Liver (tissue), 9 donors: ENCODE results near the gene FMO4. TPM values are rescaled to one million over a fixed set of nuclear protein-coding genes. Genes with fewer than 3 reads are reported as not detected.

ENCODE experiments used
- DNase-seq: peaks from one replicate; pipeline ENCODE4 v3.0.0-alpha.2; 2017; ENCODE audit warnings: low spot score
- H3K27ac ChIP-seq, 2 donors: one replicate each; pipeline ENCODE4 v1.7.0; 2013; ENCODE audit warnings: inconsistent platforms in 2 of 2, low read length in 2 of 2, control low read depth in 1 of 2, low read depth in 1 of 2, mild to moderate bottlenecking in 1 of 2
- H3K27me3 ChIP-seq, 4 donors: one replicate each; pipeline versions ENCODE4 v1.6.1 to v1.7.0; 2013; ENCODE audit warnings: low read length in 3 of 4, inconsistent platforms in 1 of 4, mild to moderate bottlenecking in 1 of 4, moderate library complexity in 1 of 4; ENCODE audit not compliant: control insufficient read depth in 4 of 4, insufficient read depth in 4 of 4
- H3K36me3 ChIP-seq, 4 donors: one replicate each; pipeline versions ENCODE4 v1.6.1 to v1.7.0; 2013; ENCODE audit warnings: low read length in 3 of 4, mild to moderate bottlenecking in 3 of 4, low read depth in 1 of 4, moderate library complexity in 1 of 4; ENCODE audit not compliant: control insufficient read depth in 4 of 4, insufficient read depth in 3 of 4
- H3K4me1 ChIP-seq, 4 donors: one replicate each; pipeline versions ENCODE4 v1.6.1 to v1.7.0; 2013; ENCODE audit warnings: low read length in 3 of 4, mild to moderate bottlenecking in 3 of 4, moderate library complexity in 1 of 4; ENCODE audit not compliant: control insufficient read depth in 4 of 4, insufficient read depth in 4 of 4
- H3K4me3 ChIP-seq, 3 donors: one replicate each; pipeline versions ENCODE4 v1.6.1 to v1.7.0; 2013; ENCODE audit warnings: low read length in 3 of 3, control low read depth in 1 of 3, low read depth in 1 of 3, mild to moderate bottlenecking in 1 of 3
- H3K9ac ChIP-seq, 2 donors: one replicate each; pipeline ENCODE4 v1.7.0; 2013; ENCODE audit warnings: low read length in 2 of 2, mild to moderate bottlenecking in 2 of 2, moderate library complexity in 2 of 2, control low read depth in 1 of 2, low read depth in 1 of 2
- H3K9me3 ChIP-seq, 4 donors: one replicate each; pipeline versions ENCODE4 v1.6.1 to v1.7.0; 2013; ENCODE audit warnings: low read length in 3 of 4; ENCODE audit not compliant: control insufficient read depth in 4 of 4
- ATF3 ChIP-seq: IDR thresholded peaks from 2 replicates; pipeline ENCODE4 v1.6.1; 2016; ENCODE audit warnings: antibody characterized with exemption
- EGR1 ChIP-seq, 2 donors: IDR thresholded peaks; 2 replicates each; pipeline ENCODE4 v1.6.1; 2016 to 2018; ENCODE audit warnings: antibody characterized with exemption in 2 of 2, low read depth in 2 of 2
- FOXA1 ChIP-seq: IDR thresholded peaks from 2 replicates; pipeline ENCODE4 v1.6.1; 2016; ENCODE audit warnings: antibody characterized with exemption
- FOXA2 ChIP-seq: IDR thresholded peaks from 2 replicates; pipeline ENCODE4 v1.6.1; 2016; ENCODE audit warnings: antibody characterized with exemption
- GABPA ChIP-seq, 2 donors: IDR thresholded peaks in 1 of 2; conservative IDR thresholded peaks in 1 of 2; 2 replicates each; pipeline ENCODE4 v1.6.1; 2016; ENCODE audit warnings: antibody characterized with exemption in 2 of 2, mild to moderate bottlenecking in 1 of 2, moderate library complexity in 1 of 2
- HNF4G ChIP-seq: IDR thresholded peaks from 2 replicates; pipeline ENCODE4 v1.6.1; 2016; ENCODE audit warnings: antibody characterized with exemption
- JUND ChIP-seq, 2 donors: IDR thresholded peaks; 2 replicates each; pipeline ENCODE4 v1.6.1; 2016; ENCODE audit warnings: antibody characterized with exemption in 2 of 2
- NR2F2 ChIP-seq: IDR thresholded peaks from 2 replicates; pipeline ENCODE4 v1.6.1; 2016; ENCODE audit warnings: antibody characterized with exemption
- RAD21 ChIP-seq, 2 donors: IDR thresholded peaks; 2 replicates each; pipeline ENCODE4 v1.6.1; 2016; ENCODE audit warnings: antibody characterized with exemption in 2 of 2, mild to moderate bottlenecking in 2 of 2
- REST ChIP-seq: IDR thresholded peaks from 2 replicates; pipeline ENCODE4 v1.6.1; 2016; ENCODE audit warnings: antibody characterized with exemption, mild to moderate bottlenecking
- RXRA ChIP-seq, 2 donors: IDR thresholded peaks; 2 replicates each; pipeline ENCODE4 v1.6.1; 2017 to 2018; ENCODE audit warnings: antibody characterized with exemption in 2 of 2, mild to moderate bottlenecking in 1 of 2
- SP1 ChIP-seq: IDR thresholded peaks from 2 replicates; pipeline ENCODE4 v1.6.1; 2018; ENCODE audit warnings: antibody characterized with exemption, mild to moderate bottlenecking
- TAF1 ChIP-seq: conservative IDR thresholded peaks from 2 replicates; pipeline ENCODE4 v1.6.1; 2016; ENCODE audit warnings: antibody characterized with exemption, mild to moderate bottlenecking
- ZBTB33 ChIP-seq: IDR thresholded peaks from 2 replicates; pipeline ENCODE4 v1.6.1; 2016; ENCODE audit warnings: antibody characterized with exemption
- WGBS: extraction: QIAGEN DNeasy Blood & Tissue Kit; methylation state at CpG from one replicate; pipeline ENCODE4 v1.1.7; 2013; 5-methylcytosine and 5-hydroxymethylcytosine counted together
- polyA plus RNA-seq, 2 donors: library from polyadenylated mRNA; stranded (reverse) in 1 of 2; unstranded in 1 of 2; fragments of 200-250 nt in 1 of 2; fragments of >200 nt in 1 of 2; fragmentation: Nextera tagmentation in 1 of 2; extraction: Ambion mirVana in 1 of 2; gene quantifications; one replicate each; pipeline versions ENCODE4 v1.2.1 to v1.2.3, GENCODE V29; 2013 to 2015
- total RNA-seq, 2 donors: library from RNA; depleted of rRNA; stranded (reverse); fragments of >200 nt; gene quantifications; one replicate each; pipeline ENCODE4 v1.2.3, GENCODE V29; 2014
- TF ChIP-seq, protein P1 (sequence below): fragments of 150-350 bp; IDR thresholded peaks from 2 replicates; pipeline ENCODE4 v1.5.1; 2017; ENCODE audit warnings: improper control_type of control experiment, low read depth, low read length; ENCODE audit not compliant: missing input control
- TF ChIP-seq, protein P2 (sequence below): IDR thresholded peaks from 2 replicates; pipeline ENCODE4 v1.6.1; 2016; ENCODE audit warnings: antibody characterized with exemption
- donor health status: healthy.
- donor health status: healthy.
- donor health status: healthy.
- donor health status: healthy.
- donor health status: healthy.

FMO4 gene
- total and polyA plus RNA-seq, 4 donors = 7.2 to 26.9 (median 9.3) TPM

DNA sequence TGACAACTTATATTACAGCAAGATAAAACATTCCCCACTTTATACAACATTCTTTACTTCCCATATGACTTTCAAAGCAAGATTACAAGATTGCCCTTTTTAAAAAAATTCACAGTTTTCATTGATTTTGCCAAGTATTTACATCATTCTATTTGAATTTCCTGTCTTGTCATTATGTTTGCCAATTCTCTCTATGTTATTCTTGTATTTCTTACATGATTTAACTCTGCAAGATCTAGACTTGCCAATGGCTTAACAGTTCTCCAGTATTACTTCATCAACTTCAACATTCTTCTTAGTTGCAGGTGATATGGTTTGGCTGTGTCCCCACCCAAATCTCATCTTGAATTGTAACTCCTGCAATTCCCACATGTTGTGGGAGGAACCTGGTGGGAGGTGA, 31.6 kb downstream of the FMO4 start:
- Histone ChIP-seq H3K27me3 (no peaks in the 10 kb centered on the region), H3K4me3 (no peak overlapping the region), H3K36me3 (peaks cover 0 to 2% (median 0%) of the 10 kb centered on the region in 4 donors), H3K27ac (peak overlapping the region; percentile 74 to 90), H3K9me3 (no peaks in the 10 kb centered on the region), H3K4me1 (peaks cover 0 to 35% (median 25%) of the 10 kb centered on the region in 4 donors), H3K9ac (no peak overlapping the region)
- TF ChIP-seq EGR1 (IDR thresholded peaks at IDR 0.05; ENCODE audit: low read depth in 2 of 2) = no peak
- no peak for TF ChIP-seq ZBTB33
- no peak for TF ChIP-seq HNF4G
- no peak for TF ChIP-seq FOXA2
- no peak for TF ChIP-seq NR2F2
- no peak for TF ChIP-seq ATF3
- TF ChIP-seq RXRA (IDR thresholded peaks at IDR 0.05) = no peak
- no peak for TF ChIP-seq JUND (IDR thresholded peaks at IDR 0.05)
- TF ChIP-seq, protein P1, sequence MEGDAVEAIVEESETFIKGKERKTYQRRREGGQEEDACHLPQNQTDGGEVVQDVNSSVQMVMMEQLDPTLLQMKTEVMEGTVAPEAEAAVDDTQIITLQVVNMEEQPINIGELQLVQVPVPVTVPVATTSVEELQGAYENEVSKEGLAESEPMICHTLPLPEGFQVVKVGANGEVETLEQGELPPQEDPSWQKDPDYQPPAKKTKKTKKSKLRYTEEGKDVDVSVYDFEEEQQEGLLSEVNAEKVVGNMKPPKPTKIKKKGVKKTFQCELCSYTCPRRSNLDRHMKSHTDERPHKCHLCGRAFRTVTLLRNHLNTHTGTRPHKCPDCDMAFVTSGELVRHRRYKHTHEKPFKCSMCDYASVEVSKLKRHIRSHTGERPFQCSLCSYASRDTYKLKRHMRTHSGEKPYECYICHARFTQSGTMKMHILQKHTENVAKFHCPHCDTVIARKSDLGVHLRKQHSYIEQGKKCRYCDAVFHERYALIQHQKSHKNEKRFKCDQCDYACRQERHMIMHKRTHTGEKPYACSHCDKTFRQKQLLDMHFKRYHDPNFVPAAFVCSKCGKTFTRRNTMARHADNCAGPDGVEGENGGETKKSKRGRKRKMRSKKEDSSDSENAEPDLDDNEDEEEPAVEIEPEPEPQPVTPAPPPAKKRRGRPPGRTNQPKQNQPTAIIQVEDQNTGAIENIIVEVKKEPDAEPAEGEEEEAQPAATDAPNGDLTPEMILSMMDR = no peak
- no peak for TF ChIP-seq REST
- TF ChIP-seq, protein P2, sequence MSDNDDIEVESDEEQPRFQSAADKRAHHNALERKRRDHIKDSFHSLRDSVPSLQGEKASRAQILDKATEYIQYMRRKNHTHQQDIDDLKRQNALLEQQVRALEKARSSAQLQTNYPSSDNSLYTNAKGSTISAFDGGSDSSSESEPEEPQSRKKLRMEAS = no peak
- no peak for TF ChIP-seq FOXA1
- no peak for DNase-seq

- Histone ChIP-seq H3K27ac (no peak overlapping the region), H3K4me1 (peaks cover 0 to 37% (median 28%) of the 10 kb centered on the region in 4 donors), H3K4me3 (no peak overlapping the region), H3K9me3 (no peaks in the 10 kb centered on the region), H3K9ac (no peak overlapping the region), H3K27me3 (no peaks in the 10 kb centered on the region), H3K36me3 (no peaks in the 10 kb centered on the region)
- DNase-seq = no peak
- WGBS = 98% methylated on average over 1 of the region's 1 CpG
- TF ChIP-seq REST = no peak
- no peak for TF ChIP-seq ATF3
- TF ChIP-seq HNF4G = no peak
- no peak for TF ChIP-seq ZBTB33
- TF ChIP-seq FOXA2 = no peak
- TF ChIP-seq SP1 = no peak
- TF ChIP-seq RAD21 (IDR thresholded peaks at IDR 0.05) = no peak
- TF ChIP-seq GABPA (IDR thresholded peaks at IDR 0.05 in 1 of 2, conservative IDR thresholded peaks at IDR 0.05 in 1 of 2) = no peak
- TF ChIP-seq JUND (IDR thresholded peaks at IDR 0.05) = no peak
- TF ChIP-seq, protein P2 = no peak
- no peak for TF ChIP-seq TAF1
- no peak for TF ChIP-seq EGR1 (IDR thresholded peaks at IDR 0.05; ENCODE audit: low read depth in 2 of 2)
Observed at GRCh38 chr1:171346881-171347280, 32.9 kb downstream of the FMO4 start.
